Muscle layer of colon (tissue), 2 donors: ENCODE results near the gene DGKE.

Experiments
- H3K27ac ChIP-seq: one replicate; pipeline ENCODE4 v1.7.0; 2013; ENCODE audit warnings: low read depth, mild to moderate bottlenecking, low read length, moderate library complexity
- H3K27me3 ChIP-seq, 2 donors: one replicate each; pipeline ENCODE4 v1.7.0; 2013; ENCODE audit warnings: low read length in 2 of 2, mild to moderate bottlenecking in 2 of 2; ENCODE audit not compliant: insufficient read depth in 2 of 2, control insufficient read depth in 1 of 2
- H3K36me3 ChIP-seq: one replicate; pipeline ENCODE4 v1.7.0; 2013; ENCODE audit warnings: mild to moderate bottlenecking, low read length; ENCODE audit not compliant: insufficient read depth
- H3K4me1 ChIP-seq: one replicate; pipeline ENCODE4 v1.7.0; 2013; ENCODE audit warnings: mild to moderate bottlenecking, low read length; ENCODE audit not compliant: insufficient read depth
- H3K4me3 ChIP-seq, 2 donors: one replicate each; pipeline ENCODE4 v1.7.0; 2013; ENCODE audit warnings: low read length in 2 of 2, low read depth in 1 of 2, mild to moderate bottlenecking in 1 of 2, moderate library complexity in 1 of 2
- H3K9ac ChIP-seq: one replicate; pipeline ENCODE4 v1.7.0; 2013; ENCODE audit warnings: low read length
- H3K9me3 ChIP-seq: one replicate; pipeline ENCODE4 v1.7.0; 2013; ENCODE audit warnings: mild to moderate bottlenecking, low read length
- donor health status: abdominal sarcoma.
- donor health status: Adenocarcinoma of cecum.

The DGKE gene

GRCh38 chr17:56803071-56803470 lies 30.9 kb upstream of the DGKE start:
- H3K4me3 ChIP-seq: no peak overlapping the region
- peaks cover 5% of the 10 kb centered on the region for H3K4me1 ChIP-seq
- H3K36me3 ChIP-seq: no peaks in the 10 kb centered on the region
- H3K27me3 ChIP-seq: no peaks in the 10 kb centered on the region
- H3K9ac ChIP-seq: no peak overlapping the region
- H3K9me3 ChIP-seq: no peaks in the 10 kb centered on the region
- no peak overlapping the region for H3K27ac ChIP-seq

- Histone ChIP-seq H3K9ac (no peak overlapping the region), H3K27me3 (no peaks in the 10 kb centered on the region), H3K4me3 (no peak overlapping the region), H3K36me3 (no peaks in the 10 kb centered on the region), H3K4me1 (peaks cover 13% of the 10 kb centered on the region), H3K27ac (no peak overlapping the region), H3K9me3 (no peaks in the 10 kb centered on the region)
These were observed 29.5 kb upstream of the DGKE start for GRCh38 chr17:56804454-56804853.

GRCh38 chr17:56806949-56807348 lies 27.0 kb upstream of the DGKE start:
- Histone ChIP-seq H3K9ac (no peak overlapping the region), H3K36me3 (no peaks in the 10 kb centered on the region), H3K4me3 (no peak overlapping the region), H3K27ac (no peak overlapping the region), H3K4me1 (peaks cover 13% of the 10 kb centered on the region), H3K9me3 (no peaks in the 10 kb centered on the region), H3K27me3 (no peaks in the 10 kb centered on the region)

GRCh38 chr17:56807723-56808122 lies 26.2 kb upstream of the DGKE start:
- Histone ChIP-seq H3K9ac (no peak overlapping the region), H3K9me3 (no peaks in the 10 kb centered on the region), H3K4me3 (no peak overlapping the region), H3K27ac (no peak overlapping the region), H3K36me3 (no peaks in the 10 kb centered on the region), H3K4me1 (peaks cover 13% of the 10 kb centered on the region), H3K27me3 (no peaks in the 10 kb centered on the region)

- H3K4me3 ChIP-seq: no peak overlapping the region
- no peaks in the 10 kb centered on the region for H3K9me3 ChIP-seq
- H3K9ac ChIP-seq: no peak overlapping the region
- H3K36me3 ChIP-seq: no peaks in the 10 kb centered on the region
- H3K4me1 ChIP-seq: peaks cover 13% of the 10 kb centered on the region
- H3K27me3 ChIP-seq: no peaks in the 10 kb centered on the region
- H3K27ac ChIP-seq: no peak overlapping the region
These were observed 25.4 kb upstream of the DGKE start for GRCh38 chr17:56808503-56808902.

- H3K4me3 ChIP-seq: no peak overlapping the region
- peaks cover 13% of the 10 kb centered on the region for H3K4me1 ChIP-seq
- no peak overlapping the region for H3K9ac ChIP-seq
- no peaks in the 10 kb centered on the region for H3K27me3 ChIP-seq
- H3K36me3 ChIP-seq: no peaks in the 10 kb centered on the region
- H3K27ac ChIP-seq: no peak overlapping the region
- no peaks in the 10 kb centered on the region for H3K9me3 ChIP-seq
These were observed 24.7 kb upstream of the DGKE start for GRCh38 chr17:56809106-56809819.

- no peaks in the 10 kb centered on the region for H3K36me3 ChIP-seq
- no peaks in the 10 kb centered on the region for H3K9me3 ChIP-seq
- H3K9ac ChIP-seq: no peak overlapping the region
- no peaks in the 10 kb centered on the region for H3K27me3 ChIP-seq
- no peak overlapping the region for H3K4me3 ChIP-seq
- H3K27ac ChIP-seq: no peak overlapping the region
- H3K4me1 ChIP-seq: peaks cover 11% of the 10 kb centered on the region
These were observed 24.2 kb upstream of the DGKE start for GRCh38 chr17:56809820-56810179.

- Histone ChIP-seq H3K4me1 (peaks cover 8% of the 10 kb centered on the region), H3K36me3 (no peaks in the 10 kb centered on the region), H3K4me3 (no peak overlapping the region), H3K9ac (no peak overlapping the region), H3K9me3 (no peaks in the 10 kb centered on the region), H3K27me3 (no peaks in the 10 kb centered on the region), H3K27ac (no peak overlapping the region)
These were observed 23.6 kb upstream of the DGKE start for GRCh38 chr17:56810343-56810742.

- Histone ChIP-seq H3K4me1 (peaks cover 8% of the 10 kb centered on the region), H3K27ac (no peak overlapping the region), H3K9ac (no peak overlapping the region), H3K4me3 (no peak overlapping the region), H3K9me3 (no peaks in the 10 kb centered on the region), H3K27me3 (no peaks in the 10 kb centered on the region), H3K36me3 (no peaks in the 10 kb centered on the region)
These were observed 22.8 kb upstream of the DGKE start for GRCh38 chr17:56810891-56811775.

- no peaks in the 10 kb centered on the region for H3K9me3 ChIP-seq
- no peak overlapping the region for H3K4me3 ChIP-seq
- H3K4me1 ChIP-seq: peaks cover 8% of the 10 kb centered on the region
- no peak overlapping the region for H3K27ac ChIP-seq
- no peaks in the 10 kb centered on the region for H3K36me3 ChIP-seq
- no peak overlapping the region for H3K9ac ChIP-seq
- no peaks in the 10 kb centered on the region for H3K27me3 ChIP-seq
These were observed 21.0 kb upstream of the DGKE start for GRCh38 chr17:56812901-56813388.

GRCh38 chr17:56815711-56816110 lies 18.2 kb upstream of the DGKE start:
- no peak overlapping the region for H3K4me3 ChIP-seq
- no peaks in the 10 kb centered on the region for H3K27me3 ChIP-seq
- H3K36me3 ChIP-seq: no peaks in the 10 kb centered on the region
- H3K4me1 ChIP-seq: no peaks in the 10 kb centered on the region
- no peak overlapping the region for H3K27ac ChIP-seq
- no peaks in the 10 kb centered on the region for H3K9me3 ChIP-seq
- H3K9ac ChIP-seq: no peak overlapping the region
